OCI-LY3 (cell line): ENCODE measurements around the gene SLC7A5.

Source experiments
- EZH2phosphoT487 ChIP-seq: fragments of 200-600 bp; shearing (Covaris generic); IDR thresholded peaks from 2 replicates; pipeline ENCODE4 v1.6.1; 2018; ENCODE audit warnings: antibody characterized with exemption, mixed run types, low read depth
- TF ChIP-seq, protein P1 (sequence below): fragments of 200-600, 300-600 bp; sonication (generic); IDR thresholded peaks from 2 replicates; pipeline ENCODE4 v1.5.1; 2014; ENCODE audit warnings: antibody characterized with exemption, low read length, low read depth

- no peak for TF ChIP-seq EZH2phosphoT487
- TF ChIP-seq, protein P1, sequence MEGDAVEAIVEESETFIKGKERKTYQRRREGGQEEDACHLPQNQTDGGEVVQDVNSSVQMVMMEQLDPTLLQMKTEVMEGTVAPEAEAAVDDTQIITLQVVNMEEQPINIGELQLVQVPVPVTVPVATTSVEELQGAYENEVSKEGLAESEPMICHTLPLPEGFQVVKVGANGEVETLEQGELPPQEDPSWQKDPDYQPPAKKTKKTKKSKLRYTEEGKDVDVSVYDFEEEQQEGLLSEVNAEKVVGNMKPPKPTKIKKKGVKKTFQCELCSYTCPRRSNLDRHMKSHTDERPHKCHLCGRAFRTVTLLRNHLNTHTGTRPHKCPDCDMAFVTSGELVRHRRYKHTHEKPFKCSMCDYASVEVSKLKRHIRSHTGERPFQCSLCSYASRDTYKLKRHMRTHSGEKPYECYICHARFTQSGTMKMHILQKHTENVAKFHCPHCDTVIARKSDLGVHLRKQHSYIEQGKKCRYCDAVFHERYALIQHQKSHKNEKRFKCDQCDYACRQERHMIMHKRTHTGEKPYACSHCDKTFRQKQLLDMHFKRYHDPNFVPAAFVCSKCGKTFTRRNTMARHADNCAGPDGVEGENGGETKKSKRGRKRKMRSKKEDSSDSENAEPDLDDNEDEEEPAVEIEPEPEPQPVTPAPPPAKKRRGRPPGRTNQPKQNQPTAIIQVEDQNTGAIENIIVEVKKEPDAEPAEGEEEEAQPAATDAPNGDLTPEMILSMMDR = no peak
Observed at GRCh38 chr16:87848676-87849345, 20.5 kb downstream of the SLC7A5 start.
